22Rv1 (cell line): Measurements from ENCODE around the gene PRKCQ.

ENCODE experiments used
- H3K27ac ChIP-seq: fragments of 450-650 bp; 2 replicates; pipeline ENCODE4 v1.5.1; 2017
- CTCF ChIP-seq: fragments of 450-650 bp; IDR thresholded peaks from 2 replicates; pipeline ENCODE4 v1.5.1; 2017; ENCODE audit warnings: mild to moderate bottlenecking
- ZFX ChIP-seq: fragments of 450-650 bp; IDR thresholded peaks from 2 replicates; pipeline ENCODE4 v1.6.1; 2017; ENCODE audit warnings: antibody characterized with exemption, borderline replicate concordance

Gene PRKCQ

GRCh38 chr10:6494442-6494819 is 85.6 kb downstream of the PRKCQ start:
- no peak for TF ChIP-seq ZFX
- no peak for TF ChIP-seq CTCF
- H3K27ac ChIP-seq: no peak overlapping the region

- no peak for TF ChIP-seq ZFX
- TF ChIP-seq CTCF: no peak
- no peak overlapping the region for H3K27ac ChIP-seq
These were observed 86.3 kb downstream of the PRKCQ start for GRCh38 chr10:6493521-6494441.

GRCh38 chr10:6492896-6493295 is 87.2 kb downstream of the PRKCQ start:
- no peak for TF ChIP-seq ZFX
- H3K27ac ChIP-seq: no peak overlapping the region

GRCh38 chr10:6491841-6492609 is 88.1 kb downstream of the PRKCQ start:
- TF ChIP-seq ZFX (no peak), CTCF (no peak)
- no peak overlapping the region for H3K27ac ChIP-seq

- no peak for TF ChIP-seq CTCF
- no peak for TF ChIP-seq ZFX
- H3K27ac ChIP-seq: no peak overlapping the region
These were observed 89.5 kb downstream of the PRKCQ start for GRCh38 chr10:6490614-6491013.

GRCh38 chr10:6487920-6488319 is 92.2 kb downstream of the PRKCQ start:
- H3K27ac ChIP-seq: no peak overlapping the region
- TF ChIP-seq CTCF (no peak), ZFX (no peak)

GRCh38 chr10:6486309-6486708 is 93.8 kb downstream of the PRKCQ start:
- no peak for TF ChIP-seq CTCF
- TF ChIP-seq ZFX: no peak
- H3K27ac ChIP-seq: no peak overlapping the region
